ENCODE results near the gene OSBPL2. TPM values are rescaled to one million over a fixed set of nuclear protein-coding genes. Genes with fewer than 3 reads are reported as not detected.

OSBPL2 gene
- total and polyA plus RNA-seq, 2 experiments from 2014 or later, result 16.6 to 31.2 TPM

DNA sequence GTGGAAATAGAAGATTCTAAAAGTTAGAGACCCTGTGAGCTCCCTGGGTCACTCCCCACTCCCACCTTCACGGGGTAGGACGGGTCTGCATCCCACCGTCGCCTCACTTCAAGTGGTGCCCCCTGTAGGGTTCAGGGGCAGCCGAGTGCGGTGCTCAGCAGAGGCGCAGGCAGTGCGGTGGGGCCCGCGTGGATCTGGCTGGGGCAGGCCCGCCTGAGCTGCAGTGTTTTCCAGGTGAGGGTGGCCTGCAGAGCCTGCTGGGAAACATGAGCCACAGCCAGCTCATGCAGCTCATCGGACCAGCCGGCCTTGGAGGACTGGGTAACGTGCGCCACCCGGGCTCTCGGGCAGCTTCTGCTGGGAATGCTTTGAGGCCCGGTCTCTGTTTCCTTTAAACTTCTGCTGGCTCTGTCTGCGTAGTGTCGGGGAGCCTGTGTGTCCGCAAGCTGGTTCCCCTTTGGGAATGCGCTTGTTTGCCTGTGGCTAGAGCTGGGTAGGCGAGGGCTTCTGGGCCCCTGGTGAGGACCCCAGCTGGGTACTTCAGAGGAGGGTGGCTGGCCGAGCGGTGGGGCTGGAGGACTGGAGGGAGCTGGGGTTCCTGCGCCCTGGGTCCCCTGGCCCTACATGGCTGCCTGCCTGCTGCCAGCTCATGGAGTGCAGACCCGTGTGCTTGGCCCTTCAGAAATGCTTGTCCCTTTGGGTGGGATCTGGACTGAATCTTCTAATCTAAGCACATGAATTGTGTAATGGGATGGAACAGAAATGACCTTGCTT is 68.3 kb downstream of the OSBPL2 start:
- Histone ChIP-seq H3K4me3 (no peak overlapping the region), H4K20me1 (replicated peaks; ENCODE audit: insufficient read depth) (peaks cover 16% of the 10 kb centered on the region), H3K27me3 (ENCODE audit: insufficient read depth) (no peaks in the 10 kb centered on the region), H3K27ac (ENCODE audit: low read depth) (peak overlapping the region; percentile 84; the same call in 1 of the 2 replicates), H3K4me2 (no peak overlapping the region), H3K9me2 (ENCODE audit: insufficient read depth) (no peaks in the 10 kb centered on the region), H3K36me3 (ENCODE audit: insufficient read depth) (peaks cover 21% of the 10 kb centered on the region; the same call in 1 of the 2 replicates), H2AFZ (no peak overlapping the region), H3F3A (replicated peaks; ENCODE audit: low read depth) (peaks cover 61% of the 10 kb centered on the region), H3K4me1 (ENCODE audit: insufficient read depth) (peaks cover 14% of the 10 kb centered on the region; the same call in 1 of the 2 replicates), H3K79me2 (replicated peaks; ENCODE audit: insufficient read depth) (peaks cover 32% of the 10 kb centered on the region)
- Mint-ChIP-seq H3K36me3 (ENCODE audit: low read depth) (peaks cover 57% of the 10 kb centered on the region), H3K27ac (no peak overlapping the region; the same call in 1 of the 2 replicates), H3K4me3 (no peak overlapping the region), H3K27me3 (ENCODE audit: insufficient read depth, low read depth, poor library complexity) (peaks cover 20% of the 10 kb centered on the region), H3K9me3 (peaks cover 6% of the 10 kb centered on the region; the same call in 2 of the 3 replicates), H3K4me1 (peaks cover 15% of the 10 kb centered on the region)
- DNase-seq (ENCODE audit: low spot score) (no peak), ATAC-seq (no peak)
- no peak; the same call in 1 of the 2 replicates for TF ChIP-seq POLR2AphosphoS5 (IDR thresholded peaks at IDR 0.05; ENCODE audit: low read depth)
- TF ChIP-seq, protein P1, sequence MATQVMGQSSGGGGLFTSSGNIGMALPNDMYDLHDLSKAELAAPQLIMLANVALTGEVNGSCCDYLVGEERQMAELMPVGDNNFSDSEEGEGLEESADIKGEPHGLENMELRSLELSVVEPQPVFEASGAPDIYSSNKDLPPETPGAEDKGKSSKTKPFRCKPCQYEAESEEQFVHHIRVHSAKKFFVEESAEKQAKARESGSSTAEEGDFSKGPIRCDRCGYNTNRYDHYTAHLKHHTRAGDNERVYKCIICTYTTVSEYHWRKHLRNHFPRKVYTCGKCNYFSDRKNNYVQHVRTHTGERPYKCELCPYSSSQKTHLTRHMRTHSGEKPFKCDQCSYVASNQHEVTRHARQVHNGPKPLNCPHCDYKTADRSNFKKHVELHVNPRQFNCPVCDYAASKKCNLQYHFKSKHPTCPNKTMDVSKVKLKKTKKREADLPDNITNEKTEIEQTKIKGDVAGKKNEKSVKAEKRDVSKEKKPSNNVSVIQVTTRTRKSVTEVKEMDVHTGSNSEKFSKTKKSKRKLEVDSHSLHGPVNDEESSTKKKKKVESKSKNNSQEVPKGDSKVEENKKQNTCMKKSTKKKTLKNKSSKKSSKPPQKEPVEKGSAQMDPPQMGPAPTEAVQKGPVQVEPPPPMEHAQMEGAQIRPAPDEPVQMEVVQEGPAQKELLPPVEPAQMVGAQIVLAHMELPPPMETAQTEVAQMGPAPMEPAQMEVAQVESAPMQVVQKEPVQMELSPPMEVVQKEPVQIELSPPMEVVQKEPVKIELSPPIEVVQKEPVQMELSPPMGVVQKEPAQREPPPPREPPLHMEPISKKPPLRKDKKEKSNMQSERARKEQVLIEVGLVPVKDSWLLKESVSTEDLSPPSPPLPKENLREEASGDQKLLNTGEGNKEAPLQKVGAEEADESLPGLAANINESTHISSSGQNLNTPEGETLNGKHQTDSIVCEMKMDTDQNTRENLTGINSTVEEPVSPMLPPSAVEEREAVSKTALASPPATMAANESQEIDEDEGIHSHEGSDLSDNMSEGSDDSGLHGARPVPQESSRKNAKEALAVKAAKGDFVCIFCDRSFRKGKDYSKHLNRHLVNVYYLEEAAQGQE (IDR thresholded peaks at IDR 0.05; ENCODE audit: unreplicated experiment), result no peak

DNA sequence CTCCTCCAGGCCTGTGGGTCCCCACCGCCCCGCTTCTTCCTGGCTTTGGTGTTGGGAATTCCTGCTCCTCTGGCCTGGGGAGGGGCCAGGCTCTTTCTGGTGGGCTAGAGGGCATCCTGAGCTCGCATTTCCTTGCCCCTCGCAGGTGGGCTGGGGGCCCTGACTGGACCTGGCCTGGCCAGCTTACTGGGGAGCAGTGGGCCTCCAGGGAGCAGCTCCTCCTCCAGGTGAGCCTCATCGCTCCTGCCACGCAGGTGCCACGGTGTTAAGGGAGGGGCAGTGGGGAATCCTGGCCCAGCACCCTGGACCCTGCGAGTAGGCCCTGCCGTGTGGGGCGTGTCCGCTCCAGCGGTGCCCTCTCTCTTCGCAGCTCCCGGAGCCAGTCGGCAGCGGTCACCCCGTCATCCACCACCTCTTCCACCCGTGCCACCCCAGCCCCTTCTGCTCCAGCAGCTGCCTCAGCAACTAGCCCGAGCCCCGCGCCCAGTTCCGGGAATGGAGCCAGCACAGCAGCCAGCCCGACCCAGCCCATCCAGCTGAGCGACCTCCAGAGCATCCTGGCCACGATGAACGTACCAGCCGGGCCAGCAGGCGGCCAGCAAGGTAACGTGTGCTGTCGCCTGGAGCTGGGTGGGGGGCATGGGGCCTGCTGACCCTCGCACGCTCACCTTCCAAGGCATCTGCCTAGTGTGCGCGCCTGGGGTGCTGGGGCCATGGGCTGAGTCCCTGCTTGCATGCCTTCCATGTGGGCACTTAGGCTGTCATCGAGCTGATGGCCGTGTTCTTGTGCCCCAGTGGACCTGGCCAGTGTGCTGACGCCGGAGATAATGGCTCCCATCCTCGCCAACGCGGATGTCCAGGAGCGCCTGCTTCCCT is 69.1 kb downstream of the OSBPL2 start:
- Histone ChIP-seq H3K9me2 (ENCODE audit: insufficient read depth) (no peaks in the 10 kb centered on the region), H3K27me3 (ENCODE audit: insufficient read depth) (no peaks in the 10 kb centered on the region), H3K27ac (ENCODE audit: low read depth) (0 out of 2 replicates have a peak overlapping the region, but pooled peaks have one; percentile 84), H3K4me2 (no peak overlapping the region), H3K4me3 (no peak overlapping the region), H4K20me1 (replicated peaks; ENCODE audit: insufficient read depth) (peaks cover 16% of the 10 kb centered on the region), H3F3A (replicated peaks; ENCODE audit: low read depth) (peaks cover 61% of the 10 kb centered on the region), H3K4me1 (ENCODE audit: insufficient read depth) (peaks cover 14% of the 10 kb centered on the region; the same call in 1 of the 2 replicates), H3K79me2 (replicated peaks; ENCODE audit: insufficient read depth) (peaks cover 32% of the 10 kb centered on the region), H2AFZ (no peak overlapping the region), H3K36me3 (ENCODE audit: insufficient read depth) (peaks cover 21% of the 10 kb centered on the region; the same call in 1 of the 2 replicates)
- peaks cover 11% of the 10 kb centered on the region for H3K4me1 Mint-ChIP-seq
- no peak overlapping the region for H3K27ac Mint-ChIP-seq
- H3K27me3 Mint-ChIP-seq (ENCODE audit: insufficient read depth, low read depth, poor library complexity), result peaks cover 15% of the 10 kb centered on the region
- ATAC-seq (no peak), DNase-seq (ENCODE audit: low spot score) (no peak)
- H3K4me3 Mint-ChIP-seq, result no peak overlapping the region
- peaks cover 57% of the 10 kb centered on the region for H3K36me3 Mint-ChIP-seq (ENCODE audit: low read depth)
- H3K9me3 Mint-ChIP-seq, result peaks cover 6% of the 10 kb centered on the region; the same call in 2 of the 3 replicates
- TF ChIP-seq, protein P1 (IDR thresholded peaks at IDR 0.05; ENCODE audit: unreplicated experiment), result no peak
- no peak for TF ChIP-seq ZNF114 (CRISPR knock-in tag; IDR thresholded peaks at IDR 0.05)

Measured in GM23338 (cell line).